Body of pancreas (tissue), 4 donors: Measurements from ENCODE around the gene TPO.

Experiments used
- CTCF ChIP-seq, 7 experiments: fragments of 450-650 bp in 4 of 7; fragments of 200-600 bp in 3 of 7; sonication (generic) in 3 of 7; IDR thresholded peaks; one replicate each; pipeline ENCODE4 v1.5.1; 2016 to 2019; ENCODE audit warnings: antibody characterized with exemption in 7 of 7
- POLR2A ChIP-seq, 3 donors: fragments of 450-650 bp; IDR thresholded peaks; one replicate each; pipeline ENCODE4 v1.6.1; 2016; ENCODE audit warnings: antibody characterized with exemption in 3 of 3, mild to moderate bottlenecking in 2 of 3

GRCh38 chr2:1454346-1454745 is 41.1 kb downstream of the TPO start:
- TF ChIP-seq CTCF (IDR thresholded peaks at IDR 0.05) = no peak
- TF ChIP-seq POLR2A (IDR thresholded peaks at IDR 0.05) = no peak
